OCI-LY1 (cell line): ENCODE data around the gene SORBS2.

Experiments used
- CTCF ChIP-seq: fragments of 200-600 bp; sonication (generic), shearing (Covaris generic); IDR thresholded peaks from 2 replicates; pipeline ENCODE4 v1.5.1; 2017; ENCODE audit warnings: mild to moderate bottlenecking, antibody characterized with exemption, low read length, moderate library complexity, mixed read lengths
- EZH2 ChIP-seq: fragments of 200-600 bp; sonication (generic), shearing (Covaris generic); IDR thresholded peaks from 2 replicates; pipeline ENCODE4 v1.8.0; 2017; ENCODE audit warnings: borderline replicate concordance, mixed run types, mild to moderate bottlenecking, antibody characterized with exemption, low read length, moderate library complexity, mixed read lengths

- TF ChIP-seq CTCF (no peak), EZH2 (no peak)
These were observed 229.2 kb downstream of the SORBS2 start for GRCh38 chr4:185582651-185583400.
